ENCODE results near the gene POLR3GL. TPM values are rescaled to one million over a fixed set of nuclear protein-coding genes. Genes with fewer than 3 reads are reported as not detected.

Gene POLR3GL
- total RNA-seq, 2 experiments from 2014 or later = 27.3 to 29.2 TPM

DNA sequence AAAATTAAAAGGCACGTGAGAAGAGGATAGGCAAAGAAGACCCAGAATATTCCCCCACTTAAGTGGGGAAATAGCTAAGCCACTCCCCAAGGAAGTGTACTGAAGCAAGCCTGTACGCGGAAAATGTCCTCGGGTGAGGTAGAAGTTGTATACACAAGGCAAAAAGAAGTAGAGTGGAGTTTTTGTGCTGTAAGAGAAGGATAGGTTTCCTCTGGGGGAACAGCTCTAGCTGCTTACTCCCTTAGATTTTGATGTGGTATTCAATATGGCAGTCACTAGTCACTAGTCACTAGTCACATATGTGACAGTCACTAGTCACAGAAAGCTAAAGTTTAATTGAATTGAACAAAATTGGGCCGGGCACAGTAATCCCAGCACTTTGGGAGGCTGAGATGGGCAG, 24.3 kb downstream of the POLR3GL start:
- H3K27ac Mint-ChIP-seq = peak overlapping the region; percentile 50
- ChIA-PET POLR2A (interaction anchor here (0.6 to 1.1 kb wide), 2 partner anchors 9 to 63 kb away, joined by 4 to 6 read pairs; no protein-coding TSS in a partner anchor), CTCF (interaction anchor here (1.2 to 13.2 kb wide), 4 partner anchors 10 to 31 kb away, joined by 3 to 154 read pairs (median 4); partner anchors contain the start of gene LIX1L)
- no peaks in the 10 kb centered on the region for H3K27me3 Mint-ChIP-seq
- H3K9me3 Mint-ChIP-seq = no peaks in the 10 kb centered on the region
- H3K4me3 Mint-ChIP-seq = no peak overlapping the region
- peaks cover 77% of the 10 kb centered on the region for H3K4me1 Mint-ChIP-seq
- no peak for DNase-seq
- H3K36me3 Mint-ChIP-seq (ENCODE audit: low read depth) = peaks cover 25% of the 10 kb centered on the region

DNA sequence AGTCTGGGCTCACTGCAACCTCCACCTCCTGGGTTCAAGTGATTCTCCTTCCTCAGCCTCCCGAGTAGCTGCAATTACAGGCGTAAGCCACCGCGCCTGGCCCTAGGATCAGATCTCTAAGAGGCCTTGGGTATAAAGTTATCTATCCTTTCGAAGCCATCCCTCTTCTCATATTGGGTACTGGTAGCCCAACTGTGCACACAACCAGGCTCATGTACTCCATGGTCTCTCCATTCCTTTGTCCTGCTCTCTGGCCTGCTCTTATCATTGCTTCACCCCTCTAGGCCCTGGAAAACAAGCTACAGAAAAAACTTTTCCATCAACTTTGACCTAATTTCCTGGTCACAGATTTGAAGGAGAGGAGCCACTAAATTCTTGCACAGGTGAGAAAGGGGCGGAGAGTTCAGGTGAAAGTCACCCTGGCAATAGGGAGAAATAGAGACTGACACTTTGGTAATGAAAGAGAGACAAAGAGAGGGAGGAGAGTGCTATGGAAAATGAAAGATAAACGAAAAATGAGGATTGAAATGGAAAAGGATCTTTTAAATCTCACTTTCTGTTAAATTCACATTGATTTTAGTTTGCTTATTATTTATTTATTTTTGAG, 25.9 kb downstream of the POLR3GL start:
- H3K4me3 Mint-ChIP-seq = no peak overlapping the region
- POLR2A ChIA-PET = interaction anchor here (1.0 kb wide), 1 partner anchor 26 kb away, joined by 4 read pairs; the partner anchor contains the start of genes ANKRD34A and POLR3GL
- CTCF ChIA-PET = interaction anchor here (1.1 to 13.2 kb wide), 4 partner anchors 12 to 81 kb away, joined by 3 to 154 read pairs (median 4); partner anchors contain the start of genes ITGA10 and LIX1L
- peak overlapping the region; percentile 55 for H3K27ac Mint-ChIP-seq
- no peak for DNase-seq
- H3K4me1 Mint-ChIP-seq = peaks cover 68% of the 10 kb centered on the region
- no peaks in the 10 kb centered on the region for H3K27me3 Mint-ChIP-seq
- no peaks in the 10 kb centered on the region for H3K9me3 Mint-ChIP-seq
- peaks cover 40% of the 10 kb centered on the region for H3K36me3 Mint-ChIP-seq (ENCODE audit: low read depth)

DNA sequence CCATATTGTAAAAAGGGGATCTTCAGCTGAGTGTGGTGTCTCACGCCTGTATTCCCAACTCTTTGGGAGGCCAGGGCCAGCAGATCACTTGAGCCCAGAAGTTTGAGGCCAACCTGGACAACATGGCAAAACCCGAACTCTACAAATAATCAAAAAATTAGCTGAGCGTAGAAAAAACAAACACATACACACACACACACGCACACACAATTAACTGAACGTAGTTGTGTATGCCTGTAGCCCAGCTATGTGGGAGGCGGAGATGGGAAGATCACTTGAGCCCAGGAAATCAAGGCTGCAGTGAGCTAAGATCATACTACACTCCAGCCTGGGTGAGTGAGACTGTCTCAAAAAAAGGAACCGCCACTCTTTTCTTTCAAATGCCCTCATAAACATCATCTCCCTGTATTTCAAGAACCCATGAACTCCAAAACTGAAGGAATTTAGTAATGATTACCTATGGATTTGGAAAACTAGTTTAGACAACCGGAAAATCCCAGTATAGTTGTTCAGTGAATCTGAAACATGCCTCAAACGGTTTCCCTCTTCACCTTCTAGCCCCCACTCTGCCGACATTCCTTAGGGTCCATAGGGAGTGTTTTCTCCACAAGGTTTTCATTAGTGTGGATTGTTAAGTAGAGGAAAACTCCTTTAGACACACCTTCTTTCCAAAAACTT, 27.4 kb downstream of the POLR3GL start:
- Mint-ChIP-seq H3K27me3 (no peaks in the 10 kb centered on the region), H3K4me3 (peak overlapping the region; percentile 26), H3K9me3 (no peaks in the 10 kb centered on the region), H3K27ac (peak overlapping the region; percentile 27), H3K36me3 (ENCODE audit: low read depth) (peaks cover 54% of the 10 kb centered on the region), H3K4me1 (peaks cover 59% of the 10 kb centered on the region)
- DNase-seq = no peak
- POLR2A ChIA-PET = interaction anchor here (1.6 kb wide), 1 partner anchor 12 kb away, joined by 5 read pairs; no protein-coding TSS in a partner anchor
- CTCF ChIA-PET = interaction anchor here (1.1 to 13.2 kb wide), 4 partner anchors 12 to 134 kb away, joined by 3 to 154 read pairs (median 4); no protein-coding TSS in a partner anchor

DNA sequence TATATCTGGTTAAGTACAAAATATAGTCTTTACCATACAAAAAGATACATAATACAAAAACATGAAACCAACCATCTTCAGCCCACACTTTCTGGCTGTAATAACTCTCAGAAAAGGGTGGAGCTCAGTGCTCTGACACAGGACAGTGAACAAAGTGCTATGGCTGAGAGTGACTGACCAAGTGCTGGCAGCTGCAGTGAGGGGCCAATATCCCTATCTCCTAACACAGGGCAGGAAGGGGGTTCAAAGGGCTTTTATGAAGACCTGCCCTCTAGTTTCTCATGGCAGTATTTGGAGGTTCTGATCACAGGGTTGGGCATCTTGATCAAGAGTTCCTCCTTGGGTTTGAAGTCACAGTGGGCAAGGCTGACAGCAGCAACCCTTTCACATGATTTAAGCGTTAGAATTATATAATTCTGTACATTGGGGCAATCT, 28.0 kb downstream of the POLR3GL start:
- Mint-ChIP-seq H3K9me3 (no peaks in the 10 kb centered on the region), H3K27ac (peak overlapping the region; percentile 65), H3K27me3 (no peaks in the 10 kb centered on the region), H3K4me3 (peak overlapping the region; percentile 94), H3K4me1 (peaks cover 61% of the 10 kb centered on the region), H3K36me3 (ENCODE audit: low read depth) (peaks cover 54% of the 10 kb centered on the region)
- no peak for DNase-seq
- POLR2A ChIA-PET = interaction anchor here (0.9 to 1.6 kb wide), 2 partner anchors 13 to 29 kb away, joined by 3 to 5 read pairs; partner anchors contain the start of gene ANKRD34A
- CTCF ChIA-PET = interaction anchor here (0.6 to 13.2 kb wide), 6 partner anchors 11 to 134 kb away, joined by 3 to 154 read pairs (median 4); partner anchors contain the start of genes ANKRD34A and POLR3GL

DNA sequence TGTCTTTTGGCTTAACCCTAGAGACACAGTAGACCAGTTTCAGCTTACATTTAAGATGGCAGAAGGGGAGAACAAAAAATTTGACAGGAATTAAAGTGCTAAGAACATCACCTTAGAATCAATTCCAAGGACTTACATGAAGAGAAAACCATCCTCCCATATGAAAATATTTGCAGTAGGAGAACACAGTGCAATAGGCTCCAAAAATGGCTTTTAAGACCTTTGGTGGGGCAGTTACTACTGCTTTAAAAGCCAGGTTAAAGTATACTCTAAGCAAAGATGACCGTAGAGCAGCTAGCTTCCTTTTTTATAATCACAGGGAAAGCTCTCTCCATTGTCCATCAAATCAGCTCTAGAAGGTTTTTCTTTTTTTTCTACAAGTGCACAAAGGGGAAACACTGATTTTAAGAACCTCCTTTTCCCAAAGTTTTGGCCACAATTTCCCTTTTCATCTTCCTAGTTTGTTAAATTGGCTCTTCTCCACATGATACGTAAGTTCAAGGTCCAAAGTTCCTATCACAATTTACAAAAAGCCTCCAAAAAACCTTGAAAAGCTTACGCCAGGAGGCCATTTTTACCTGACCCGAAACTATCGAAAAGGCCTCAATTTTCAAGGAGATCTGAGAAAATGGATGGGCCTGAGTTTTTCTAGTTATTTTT, 28.6 kb downstream of the POLR3GL start:
- peak overlapping the region; percentile 65 for H3K27ac Mint-ChIP-seq
- no peaks in the 10 kb centered on the region for H3K27me3 Mint-ChIP-seq
- H3K4me3 Mint-ChIP-seq = peak overlapping the region; percentile 94
- H3K4me1 Mint-ChIP-seq = peaks cover 61% of the 10 kb centered on the region
- H3K9me3 Mint-ChIP-seq = no peaks in the 10 kb centered on the region
- H3K36me3 Mint-ChIP-seq (ENCODE audit: low read depth) = peaks cover 54% of the 10 kb centered on the region
- DNase-seq = no peak
- ChIA-PET CTCF (interaction anchor here (0.6 to 13.2 kb wide), 5 partner anchors 10 to 135 kb away, joined by 4 to 154 read pairs (median 4); partner anchors contain the start of genes ANKRD34A and POLR3GL), POLR2A (interaction anchor here (0.9 to 2.6 kb wide), 3 partner anchors 13 to 29 kb away, joined by 3 to 16 read pairs (median 5); partner anchors contain the start of gene ANKRD34A)

DNA sequence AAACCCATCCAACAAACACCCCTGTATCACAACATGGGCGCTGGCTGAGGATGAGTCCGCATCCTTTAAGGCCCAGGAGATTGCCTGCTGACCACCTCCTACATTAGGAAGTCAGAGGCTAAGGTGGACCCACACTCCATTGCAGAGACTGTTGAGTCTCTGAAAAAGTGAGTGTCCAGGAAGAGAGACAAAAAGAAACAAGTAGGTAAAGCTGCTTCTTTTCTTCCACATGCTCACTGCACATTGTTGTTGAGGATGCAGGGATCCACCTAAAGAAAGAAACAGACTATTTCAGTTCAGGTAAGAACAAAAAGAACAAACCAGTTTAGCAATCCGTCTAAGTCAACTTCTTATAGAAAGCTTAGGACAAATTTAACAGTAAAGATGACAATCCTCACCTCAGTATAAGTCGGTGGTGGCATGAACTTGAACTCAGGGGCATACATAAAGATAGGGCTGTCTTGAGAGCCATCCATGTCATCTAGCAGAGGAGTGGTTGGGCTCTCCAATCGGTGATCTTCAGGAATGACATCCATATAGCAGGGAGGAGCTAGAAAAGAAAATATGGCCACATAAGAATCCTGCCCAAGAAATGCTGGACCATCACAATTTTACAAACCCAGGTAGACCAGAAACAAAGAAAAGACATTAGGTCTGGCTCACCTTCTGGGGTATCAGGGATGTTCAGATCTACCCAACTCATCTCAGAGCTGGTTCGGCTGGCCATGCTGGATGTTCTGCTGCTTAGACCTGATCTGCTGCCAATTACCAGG, 29.3 kb downstream of the POLR3GL start:
- Mint-ChIP-seq H3K36me3 (ENCODE audit: low read depth) (peaks cover 54% of the 10 kb centered on the region), H3K27ac (peak overlapping the region; percentile 99), H3K9me3 (no peaks in the 10 kb centered on the region), H3K4me3 (peak overlapping the region; percentile 94), H3K4me1 (peaks cover 62% of the 10 kb centered on the region), H3K27me3 (no peaks in the 10 kb centered on the region)
- no peak for DNase-seq
- ChIA-PET POLR2A (interaction anchor here (2.6 kb wide), 1 partner anchor 14 kb away, joined by 16 read pairs; no protein-coding TSS in a partner anchor), CTCF (interaction anchor here (1.0 to 13.2 kb wide), 4 partner anchors 10 to 30 kb away, joined by 4 to 154 read pairs (median 6); partner anchors contain the start of genes ANKRD34A and POLR3GL)

DNA sequence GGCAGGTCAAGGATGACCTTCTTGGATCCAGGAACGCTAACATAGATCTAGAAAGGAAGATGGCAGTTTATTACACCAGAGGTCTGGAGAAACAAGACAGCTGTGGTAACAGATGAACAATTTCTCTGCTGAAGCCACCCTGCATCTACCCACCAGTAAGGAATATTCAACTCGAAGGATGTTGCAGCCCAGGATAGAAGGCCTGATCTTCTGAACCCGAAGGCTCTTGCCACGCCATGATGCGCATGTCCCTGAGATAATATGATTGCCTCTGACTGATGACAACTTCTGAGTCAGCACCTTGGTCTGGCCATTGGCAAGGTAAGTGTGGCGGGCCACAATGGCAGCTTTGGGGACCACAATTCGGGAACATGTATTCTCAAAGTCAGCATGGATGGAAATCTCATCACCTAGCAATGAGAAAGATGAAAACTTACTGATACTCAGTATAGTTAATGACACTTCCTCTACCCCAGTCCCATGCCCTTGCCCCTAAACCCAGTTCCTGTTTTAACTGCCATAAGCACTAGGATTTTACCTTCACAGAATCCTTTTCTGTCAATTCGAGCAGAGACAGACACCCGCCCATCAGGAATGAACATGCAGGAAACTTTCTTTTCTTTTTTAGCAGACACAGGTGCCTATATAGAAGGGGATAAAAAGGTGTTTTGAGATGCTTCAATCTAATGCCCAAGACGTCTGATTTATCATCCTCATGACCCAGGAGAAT, 30.1 kb downstream of the POLR3GL start:
- Mint-ChIP-seq H3K4me1 (peaks cover 65% of the 10 kb centered on the region), H3K36me3 (ENCODE audit: low read depth) (peaks cover 54% of the 10 kb centered on the region), H3K27ac (peak overlapping the region; percentile 99), H3K9me3 (no peaks in the 10 kb centered on the region), H3K4me3 (peak overlapping the region; percentile 94), H3K27me3 (no peaks in the 10 kb centered on the region)
- DNase-seq = peak; percentile 33
- ChIA-PET CTCF (interaction anchor here (1.0 to 13.2 kb wide), 3 partner anchors 13 to 31 kb away, joined by 5 to 154 read pairs (median 6); partner anchors contain the start of genes ANKRD34A and POLR3GL), POLR2A (interaction anchor here (2.6 kb wide), 1 partner anchor 15 kb away, joined by 16 read pairs; no protein-coding TSS in a partner anchor)

DNA sequence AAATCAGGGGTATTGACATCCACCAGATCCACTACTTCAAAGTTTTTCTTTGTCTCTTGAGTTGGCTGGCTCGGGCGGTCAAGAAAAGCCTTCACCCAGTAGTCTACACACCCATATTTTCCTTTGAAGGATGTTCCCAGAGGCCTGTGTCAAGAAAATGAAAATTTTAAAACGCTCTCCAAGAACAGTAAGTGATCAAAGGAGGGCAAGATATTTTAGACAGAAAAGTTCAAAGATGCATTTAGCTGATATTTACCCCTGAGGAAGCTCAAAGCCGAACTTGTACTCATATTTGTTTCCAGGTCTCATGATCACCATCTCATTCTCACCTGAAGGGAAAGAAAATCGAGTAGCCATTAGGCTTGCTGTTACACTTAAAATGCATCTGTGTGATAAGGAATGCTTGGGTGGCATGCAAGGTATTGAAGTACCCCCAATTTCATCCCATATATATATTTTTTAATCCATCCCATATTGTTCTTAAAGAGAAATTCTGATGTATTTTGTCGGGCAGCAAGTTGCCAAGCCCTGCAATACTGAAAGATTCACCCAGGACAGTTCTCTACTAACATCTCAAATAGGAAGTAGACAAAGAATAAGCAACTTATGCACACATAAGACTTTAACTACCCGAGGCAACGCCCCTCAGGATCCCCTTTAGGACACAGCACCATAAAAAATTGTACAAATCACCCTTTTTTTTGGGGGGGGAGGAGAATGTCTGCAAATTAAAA, 30.8 kb downstream of the POLR3GL start:
- ChIA-PET CTCF (interaction anchor here (13.2 kb wide), 1 partner anchor 16 kb away, joined by 154 read pairs; no protein-coding TSS in a partner anchor), POLR2A (interaction anchor here (0.6 to 2.6 kb wide), 2 partner anchors 9 to 16 kb away, joined by 3 to 16 read pairs; no protein-coding TSS in a partner anchor)
- no peaks in the 10 kb centered on the region for H3K27me3 Mint-ChIP-seq

DNA sequence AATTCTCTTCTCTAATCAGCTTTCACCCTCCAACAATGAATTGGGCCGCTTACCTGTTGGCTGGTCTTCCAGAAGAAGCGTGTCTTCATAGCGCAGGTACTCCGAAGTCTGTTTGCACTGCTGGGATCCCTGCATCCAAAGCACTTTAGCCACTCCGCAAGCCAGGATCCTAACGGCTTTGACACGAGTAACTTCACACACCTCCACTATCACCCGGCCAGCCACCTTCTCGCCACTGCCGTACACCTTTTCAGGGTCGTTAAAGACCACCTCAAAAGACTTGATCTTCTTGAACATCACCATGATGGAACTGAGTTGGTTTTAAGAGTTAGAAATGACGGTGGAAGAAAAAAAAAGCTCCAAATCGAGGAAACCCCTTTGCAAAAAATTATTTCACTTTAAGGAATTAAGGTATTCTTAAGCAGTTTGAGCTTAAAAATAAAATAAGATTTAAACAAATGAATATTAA, 31.5 kb downstream of the POLR3GL start:
- Mint-ChIP-seq H3K36me3 (ENCODE audit: low read depth) (peaks cover 55% of the 10 kb centered on the region), H3K4me3 (peak overlapping the region; percentile 94)

More for the DNA sequence above, 30.8 kb downstream of the POLR3GL start:
- Mint-ChIP-seq H3K4me1 (peaks cover 67% of the 10 kb centered on the region), H3K36me3 (ENCODE audit: low read depth) (peaks cover 55% of the 10 kb centered on the region), H3K9me3 (no peaks in the 10 kb centered on the region), H3K4me3 (peak overlapping the region; percentile 94), H3K27ac (peak overlapping the region; percentile 99)
- DNase-seq = no peak

DNA sequence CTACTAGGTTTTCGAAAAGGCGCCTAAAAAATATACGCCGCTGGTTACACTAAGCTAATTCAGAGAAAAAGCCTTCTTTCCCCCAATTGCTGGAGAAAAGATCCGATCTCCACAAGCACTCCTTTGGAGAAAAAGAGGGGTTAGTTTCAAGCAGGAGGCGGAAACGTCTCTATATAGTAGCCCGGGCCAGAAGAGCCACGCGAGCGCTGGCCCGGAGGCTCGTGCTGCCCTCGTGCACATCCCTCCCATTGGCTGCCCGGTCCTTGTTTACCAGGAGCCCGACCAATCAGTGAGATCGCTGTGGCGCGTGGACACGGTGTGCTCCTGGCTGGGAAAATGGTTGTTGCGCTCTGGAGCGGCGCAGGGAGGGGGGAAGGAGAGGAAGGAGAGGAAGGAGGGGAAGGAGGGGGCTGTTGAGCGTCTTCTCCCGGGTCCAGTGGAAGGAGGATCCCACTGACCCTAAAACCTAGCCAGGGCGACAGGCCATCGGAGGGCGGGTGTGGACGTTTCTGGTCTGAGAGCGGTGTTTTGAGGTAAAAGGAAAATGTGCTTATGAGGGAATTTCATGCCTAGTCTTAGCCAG, 32.0 kb downstream of the POLR3GL start, which contains the start of gene TXNIP:
TSS of gene TXNIP (minus strand) at position 147 of the 583 bp plus-strand sequence. CDS start 313 bp downstream, outside the sequence.
- DNase-seq = peak; percentile 96
- Mint-ChIP-seq H3K36me3 (ENCODE audit: low read depth) (peaks cover 52% of the 10 kb centered on the region), H3K4me3 (peak within 1 kb of the TSS; percentile 94), H3K27me3 (no peaks in the 10 kb centered on the region), H3K9me3 (no peaks in the 10 kb centered on the region), H3K27ac (peak within 1 kb of the TSS; percentile 99), H3K4me1 (peaks cover 62% of the 10 kb centered on the region)
- POLR2A ChIA-PET = interaction anchor here (0.6 to 3.0 kb wide), 4 partner anchors 17 to 69 kb away, joined by 3 to 22 read pairs (median 4); partner anchors contain the start of gene RBM8A
- CTCF ChIA-PET = interaction anchor here (1.0 to 13.2 kb wide), 2 partner anchors 8 to 18 kb away, joined by 3 to 154 read pairs; no protein-coding TSS in a partner anchor

More for the DNA sequence above, 31.5 kb downstream of the POLR3GL start:
- DNase-seq = no peak
- peaks cover 61% of the 10 kb centered on the region for H3K4me1 Mint-ChIP-seq
- H3K27me3 Mint-ChIP-seq = no peaks in the 10 kb centered on the region
- no peaks in the 10 kb centered on the region for H3K9me3 Mint-ChIP-seq
- H3K27ac Mint-ChIP-seq = peak overlapping the region; percentile 99
- ChIA-PET POLR2A (interaction anchor here (0.6 to 3.0 kb wide), 3 partner anchors 16 to 67 kb away, joined by 3 to 22 read pairs (median 4); no protein-coding TSS in a partner anchor), CTCF (interaction anchor here (1.0 to 13.2 kb wide), 2 partner anchors 9 to 17 kb away, joined by 3 to 154 read pairs; no protein-coding TSS in a partner anchor)

All from activated CD4-positive, alpha-beta T cell treated with anti-CD3 and anti-CD28 coated beads, Interleukin-2, amount 10 ng/mL, durations not matched to agents 7 days and 5 days (primary cell).